ENCODE measurements around the gene ADAM10.
A peak's percentile ranks its signal among the peaks of the same experiment; 100 is the strongest.
"Not testable (repeated sequence)": the region's sequence is repeated elsewhere in the genome, so short reads cannot be mapped to it uniquely, and the experiment has no call there.

Gene ADAM10

GRCh38 chr15:58669108-58669507, 80.4 kb downstream of the ADAM10 start:
- DNase-seq: no peak

DNA sequence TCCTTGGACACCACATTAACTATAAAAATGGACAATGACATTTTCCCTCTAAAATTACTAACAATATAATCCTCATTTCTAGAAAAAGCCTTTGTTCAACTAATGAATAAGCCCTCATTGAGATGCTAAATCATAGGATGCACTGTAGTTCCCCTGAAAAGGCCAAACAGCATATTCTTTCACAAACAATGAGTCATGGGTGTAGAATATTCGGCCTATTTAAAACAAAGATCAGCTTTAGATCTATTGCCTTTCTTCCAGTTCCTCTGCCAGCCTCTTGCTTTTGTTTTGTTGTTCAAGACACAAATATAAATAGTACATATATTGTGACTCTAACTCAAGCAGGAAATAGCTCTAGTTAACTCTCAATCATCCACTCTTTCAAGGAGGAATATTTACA, 82.5 kb downstream of the ADAM10 start:
- no peak for DNase-seq

DNA sequence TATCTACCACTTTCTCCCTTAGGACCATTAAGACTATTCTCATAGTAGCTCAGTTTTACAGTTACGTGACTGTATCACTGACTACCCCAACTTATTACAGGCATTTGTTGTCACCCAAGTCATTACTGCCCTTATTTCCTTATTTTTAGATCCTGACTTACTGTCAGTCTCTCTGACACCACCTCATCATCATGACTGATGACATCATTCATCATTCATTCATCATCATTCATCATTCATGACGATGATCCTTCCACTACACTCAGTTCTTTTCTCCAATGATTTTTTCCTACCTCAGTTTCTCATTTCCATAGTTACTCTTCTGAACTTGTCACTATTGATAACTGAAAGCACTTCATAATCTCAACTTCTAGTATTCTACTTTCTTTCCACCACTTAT, 83.8 kb downstream of the ADAM10 start:
- DNase-seq: no peak

GRCh38 chr15:58650102-58650501, 99.4 kb downstream of the ADAM10 start:
- peak; percentile 3 for DNase-seq

GRCh38 chr15:58649175-58649574, 100.3 kb downstream of the ADAM10 start:
- DNase-seq: no peak

DNA sequence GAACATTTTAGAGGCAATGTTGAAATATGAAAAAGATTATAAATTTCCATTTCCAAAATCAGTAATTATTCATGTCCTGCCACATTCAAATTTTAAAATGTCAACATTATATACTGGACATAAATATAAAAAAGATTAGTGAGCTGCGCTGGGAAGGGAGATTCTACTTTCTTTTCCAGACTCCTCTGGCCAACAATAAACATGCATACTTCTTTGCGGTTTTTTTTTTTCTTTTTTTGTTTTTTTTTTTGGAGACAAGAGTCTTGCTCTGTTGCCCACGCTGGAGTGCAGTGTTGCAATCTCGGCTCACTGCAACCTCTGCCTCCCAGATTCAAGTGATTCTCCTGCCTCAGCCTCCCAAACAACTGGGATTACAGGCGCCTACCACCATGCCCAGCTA, 105.5 kb downstream of the ADAM10 start:
- no peak for DNase-seq

- no peak for DNase-seq
Observed at GRCh38 chr15:58641660-58642059, 107.8 kb downstream of the ADAM10 start.

- DNase-seq: no peak
Observed at GRCh38 chr15:58639992-58640391, 109.5 kb downstream of the ADAM10 start.

- no peak for DNase-seq
Observed at GRCh38 chr15:58639002-58639756, 110.3 kb downstream of the ADAM10 start.

- no peak for DNase-seq
Observed at GRCh38 chr15:58632789-58633188, 116.7 kb downstream of the ADAM10 start.

- no peak for DNase-seq
Observed at GRCh38 chr15:58631319-58631718, 118.2 kb downstream of the ADAM10 start.

DNA sequence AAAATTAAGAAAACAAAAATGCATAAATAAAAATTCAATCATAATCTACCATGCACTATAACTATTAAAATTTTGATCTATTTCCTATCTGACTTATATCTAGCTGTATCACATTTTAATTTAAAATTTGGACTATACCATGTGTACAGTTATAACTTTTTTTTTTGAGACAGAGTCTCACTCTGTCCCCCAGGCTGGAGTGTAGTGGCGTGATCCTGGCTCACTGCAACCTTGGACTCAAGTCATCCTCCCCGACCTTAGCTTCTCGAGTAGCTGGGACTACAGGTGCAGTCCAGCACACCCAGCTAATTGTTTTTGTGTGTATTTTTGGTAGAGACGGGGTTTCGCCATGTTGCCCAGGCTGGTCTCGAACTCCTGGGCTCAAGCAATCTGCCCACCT, 119.9 kb downstream of the ADAM10 start:
- no peak for DNase-seq

- DNase-seq: peak; percentile 5
Observed at GRCh38 chr15:58628206-58628947, 121.1 kb downstream of the ADAM10 start.

DNA sequence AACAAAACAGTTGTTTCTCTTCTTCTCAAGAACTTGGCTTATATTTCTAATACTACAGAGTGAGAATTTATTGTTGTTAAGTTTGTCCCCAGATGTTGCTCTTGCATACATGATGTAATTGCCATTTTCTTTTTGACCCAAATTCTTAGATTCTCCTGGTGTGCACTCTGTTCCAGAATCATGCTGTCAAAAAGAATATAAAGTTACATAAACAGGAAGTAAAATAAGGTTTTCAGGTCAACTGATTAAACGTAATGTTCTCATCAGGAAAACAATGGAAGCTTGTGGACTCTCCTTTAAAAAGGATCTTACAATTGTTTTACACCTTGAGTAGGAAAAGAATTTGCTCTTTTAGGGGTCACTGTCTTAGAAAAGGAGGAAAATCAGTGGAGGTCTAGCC, 121.8 kb downstream of the ADAM10 start:
- DNase-seq: no peak

DNA sequence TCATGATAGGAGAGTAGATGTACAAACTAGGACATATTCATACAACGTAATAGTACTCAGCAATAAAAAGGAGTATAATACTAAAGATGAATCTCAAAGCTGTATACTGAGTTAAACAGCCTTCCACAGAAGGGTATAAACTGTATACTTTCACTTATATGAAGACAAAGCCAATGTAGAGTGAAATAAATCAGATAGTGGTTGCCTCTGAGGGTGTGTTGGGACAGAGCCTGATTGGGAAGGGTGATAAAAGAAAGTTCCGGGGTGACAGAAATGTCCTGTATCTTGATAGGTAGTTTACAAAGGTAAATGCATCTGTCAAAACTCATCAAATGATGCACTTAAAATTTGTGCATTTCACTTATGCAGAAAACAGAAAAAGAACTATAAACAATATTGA, 122.5 kb downstream of the ADAM10 start:
- no peak for DNase-seq

- no peak for DNase-seq
Observed at GRCh38 chr15:58626378-58626777, 123.1 kb downstream of the ADAM10 start.

DNA sequence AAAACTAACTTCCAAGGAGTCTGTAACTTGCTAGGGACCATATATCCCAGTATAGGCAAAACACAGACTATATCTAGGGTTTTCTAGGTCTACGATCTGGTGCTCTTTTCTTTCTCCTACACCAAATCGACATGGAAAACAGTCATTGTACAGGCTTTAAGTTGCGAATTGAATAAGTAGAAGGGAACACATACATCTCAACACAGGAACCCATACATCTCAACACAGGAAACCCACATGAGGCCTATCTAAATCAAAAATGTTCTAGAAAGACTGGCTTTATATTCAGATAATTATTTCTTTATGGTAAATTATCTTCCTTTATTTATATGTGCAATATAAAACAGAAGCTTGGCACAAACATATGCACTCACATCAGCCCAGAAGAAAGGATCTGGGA, 126.6 kb downstream of the ADAM10 start:
- no peak for DNase-seq

DNA sequence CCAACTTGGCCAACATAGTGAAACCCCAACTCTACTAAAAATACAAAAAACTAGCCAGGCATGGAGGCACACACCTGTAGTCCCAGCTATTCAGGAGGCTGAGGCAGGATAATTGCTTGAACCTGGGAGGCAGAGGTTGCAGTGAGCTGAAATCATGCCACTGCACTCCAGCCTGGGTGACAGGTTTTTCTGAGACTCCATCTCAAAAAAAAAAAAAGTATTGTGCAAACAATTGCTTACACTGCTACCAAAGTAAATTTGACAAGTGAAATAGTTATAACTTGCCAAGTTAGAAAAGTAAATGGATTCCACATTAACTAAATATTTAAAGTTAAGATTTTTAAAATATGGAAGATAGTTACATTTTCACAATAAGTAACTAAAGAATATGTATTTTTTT, 129.2 kb downstream of the ADAM10 start:
- not testable (repeated sequence) for DNase-seq

- DNase-seq: no peak
Observed at GRCh38 chr15:58616171-58616570, 133.3 kb downstream of the ADAM10 start.

- DNase-seq: no peak
Observed at GRCh38 chr15:58611731-58612676, 137.5 kb downstream of the ADAM10 start.

- DNase-seq: no peak
Observed at GRCh38 chr15:58608711-58609110, 140.8 kb downstream of the ADAM10 start.

GRCh38 chr15:58608129-58608590, 141.3 kb downstream of the ADAM10 start:
- DNase-seq: no peak

DNA sequence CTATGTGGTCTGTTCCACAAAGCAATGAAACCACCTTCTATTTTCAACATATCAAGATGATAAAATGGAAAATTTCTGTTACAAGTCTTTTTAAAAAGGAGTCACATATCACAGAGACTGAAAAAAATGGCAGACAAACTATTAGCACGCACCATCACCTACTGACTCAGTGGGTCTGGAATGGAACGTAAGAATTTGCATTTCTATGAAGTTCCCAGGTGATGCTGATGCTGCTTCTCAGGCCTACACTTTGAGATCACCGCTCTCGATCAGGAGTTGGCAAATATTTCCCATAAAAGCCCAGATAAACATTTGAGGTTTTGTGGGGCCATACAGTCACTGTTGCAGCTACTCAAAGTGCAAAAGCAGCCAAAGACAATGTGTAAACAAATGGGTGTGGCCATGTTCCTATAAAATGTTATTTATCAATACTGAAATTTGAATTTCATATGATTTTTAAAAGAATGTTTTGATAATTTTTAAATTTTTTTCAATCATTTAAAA, 142.9 kb downstream of the ADAM10 start:
- no peak for DNase-seq

Measured in activated CD4-positive, alpha-beta T cell treated with anti-CD3 and anti-CD28 coated beads, Interleukin-2, Interleukin-6, amounts not matched to agents 100 ng/mL and 50 ng/mL, durations not matched to agents 16 hours and 8 hours (primary cell).